HepG2 (cell line): ENCODE data around the gene ASB16. TPM values are rescaled to one million over a fixed set of nuclear protein-coding genes. Genes with fewer than 3 reads are reported as not detected.

Experiments
- CCDC6 ChIP-seq: sonication (generic); formaldehyde crosslinking; IDR thresholded peaks from 2 replicates; pipeline ENCODE4 v1.8.1; 2022; ENCODE audit warnings: mild to moderate bottlenecking, missing genetic modification reagents, moderate library complexity
- CTCF ChIP-seq: sonication (generic); formaldehyde crosslinking; IDR thresholded peaks from 2 replicates; pipeline ENCODE4 v1.5.0; 2020; ENCODE audit warnings: mild to moderate bottlenecking, missing genetic modification reagents, moderate library complexity
- FOXO1 ChIP-seq: sonication (generic); formaldehyde crosslinking; IDR thresholded peaks from 2 replicates; pipeline ENCODE4 v1.4.0; 2020; ENCODE audit warnings: missing genetic modification reagents
- HBP1 ChIP-seq: IDR thresholded peaks from 2 replicates; pipeline ENCODE4 v1.6.1; 2016; ENCODE audit warnings: low read depth, control low read depth
- HNRNPL ChIP-seq: fragments of 200-400 bp; formaldehyde crosslinking; IDR thresholded peaks from 2 replicates; pipeline ENCODE4 v1.6.1; 2017; ENCODE audit warnings: mild to moderate bottlenecking, low read depth, low read length
- RFX1 ChIP-seq: fragments of 450-650 bp; IDR thresholded peaks from 2 replicates; pipeline ENCODE4 v1.6.1; 2017
- TSC22D2 ChIP-seq: sonication (generic); formaldehyde crosslinking; IDR thresholded peaks from 2 replicates; pipeline ENCODE4 v1.5.1; 2020; ENCODE audit warnings: missing genetic modification reagents, mild to moderate bottlenecking, borderline replicate concordance
- ZBTB1 ChIP-seq: sonication (generic); formaldehyde crosslinking; IDR thresholded peaks from 2 replicates; pipeline ENCODE4 v1.4.0; 2020; ENCODE audit warnings: missing genetic modification reagents, borderline replicate concordance
- ZBTB3 ChIP-seq: sonication (generic); formaldehyde crosslinking; IDR thresholded peaks from 2 replicates; pipeline ENCODE4 v1.4.0; 2020; ENCODE audit warnings: low read depth, mild to moderate bottlenecking, moderate library complexity, missing genetic modification reagents, borderline replicate concordance
- ZC3H13 ChIP-seq: sonication (generic); formaldehyde crosslinking; IDR thresholded peaks from 2 replicates; pipeline ENCODE4 v1.8.1; 2023; ENCODE audit warnings: mild to moderate bottlenecking, missing genetic modification reagents, moderate library complexity
- ZFP90 ChIP-seq: sonication (generic); formaldehyde crosslinking; IDR thresholded peaks from 2 replicates; pipeline ENCODE4 v1.8.0; 2022; ENCODE audit warnings: missing genetic modification reagents, mild to moderate bottlenecking, inconsistent platforms, borderline replicate concordance
- ZNF124 ChIP-seq: sonication (generic); formaldehyde crosslinking; IDR thresholded peaks from 2 replicates; pipeline ENCODE4 v1.4.0; 2020; ENCODE audit warnings: missing genetic modification reagents
- ZNF331 ChIP-seq: sonication (generic); formaldehyde crosslinking; IDR thresholded peaks from 2 replicates; pipeline ENCODE4 v1.4.0; 2020; ENCODE audit warnings: missing genetic modification reagents
- polyA plus RNA-seq, 8 experiments: library from polyadenylated mRNA; depleted of rRNA in 3 of 8; stranded (reverse) in 7 of 8; unstranded in 1 of 8; fragments of >200 nt; fragmentation: Illumina TruSeq in 4 of 8; extraction: Trizol in 4 of 8; gene quantifications; 2 replicates each; pipeline versions ENCODE4 v1.2.1 to v1.2.3, GENCODE V29; 2011 to 2016; ENCODE audit warnings: low read depth in 4 of 8, missing spikeins in 1 of 8, mixed read lengths in 1 of 8; ENCODE audit not compliant: insufficient read depth in 1 of 8
- total RNA-seq, 5 experiments: library from RNA; depleted of rRNA; stranded (reverse); fragments of >200 nt; fragmentation: Illumina TruSeq; extraction: Trizol; gene quantifications; 2 replicates each; pipeline ENCODE4 v1.2.3, GENCODE V29; 2016; ENCODE audit warnings: low read depth in 1 of 5
- TF ChIP-seq, protein P1 (sequence below): IDR thresholded peaks from 2 replicates; pipeline ENCODE4 v1.6.1; 2012; ENCODE audit warnings: low read depth, low read length, improper control_type of control experiment
- TF ChIP-seq, protein P2 (sequence below): sonication (generic); formaldehyde crosslinking; IDR thresholded peaks from 2 replicates; pipeline ENCODE4 v1.8.0; 2022; ENCODE audit warnings: missing genetic modification reagents, mild to moderate bottlenecking, moderate library complexity, borderline replicate concordance
- TF ChIP-seq, protein P3 (sequence below): IDR thresholded peaks from 2 replicates; pipeline ENCODE4 v1.6.1; 2016; ENCODE audit warnings: low read depth, borderline replicate concordance
- TF ChIP-seq, protein P4 (sequence below): IDR thresholded peaks from 2 replicates; pipeline ENCODE4 v1.6.1; 2016; ENCODE audit warnings: missing biosample characterization, missing genetic modification reagents, low read depth

Gene ASB16
- total and polyA plus RNA-seq, 2 of the 13 experiments (the other 11 are each of a cell fraction or from before 2014, with no cell fraction given), result 0.07 TPM; not detected in 1

DNA sequence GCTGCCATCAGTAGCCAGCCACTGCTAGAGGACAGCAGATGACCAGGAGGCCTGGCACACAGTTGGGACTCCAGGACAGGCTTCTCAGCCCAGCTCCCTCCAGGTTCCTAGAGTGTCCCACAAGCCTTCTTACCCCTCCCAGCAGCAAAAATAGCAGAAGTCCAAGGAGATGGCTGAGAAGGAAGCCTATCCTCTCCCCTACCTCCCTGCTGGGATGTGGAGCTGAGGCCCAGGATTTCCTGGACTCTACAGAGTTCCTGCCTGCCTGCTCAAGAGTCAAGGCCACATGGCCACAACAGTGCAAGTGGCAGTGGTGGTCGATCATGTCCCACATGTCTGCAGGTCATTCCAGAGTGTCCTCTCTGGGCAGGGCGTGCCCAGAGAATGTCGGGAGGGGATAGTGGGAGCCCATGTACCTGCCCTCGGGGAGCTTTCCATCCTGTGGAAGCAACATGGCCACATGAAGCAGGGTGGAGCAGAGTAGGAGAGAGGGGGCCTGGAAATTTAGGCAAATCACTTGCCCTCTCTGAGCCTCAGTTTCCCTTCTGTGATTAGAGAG is 36.5 kb upstream of the ASB16 start (continued):
- no peak for TF ChIP-seq TSC22D2 (CRISPR knock-in tag)
- TF ChIP-seq, protein P1, sequence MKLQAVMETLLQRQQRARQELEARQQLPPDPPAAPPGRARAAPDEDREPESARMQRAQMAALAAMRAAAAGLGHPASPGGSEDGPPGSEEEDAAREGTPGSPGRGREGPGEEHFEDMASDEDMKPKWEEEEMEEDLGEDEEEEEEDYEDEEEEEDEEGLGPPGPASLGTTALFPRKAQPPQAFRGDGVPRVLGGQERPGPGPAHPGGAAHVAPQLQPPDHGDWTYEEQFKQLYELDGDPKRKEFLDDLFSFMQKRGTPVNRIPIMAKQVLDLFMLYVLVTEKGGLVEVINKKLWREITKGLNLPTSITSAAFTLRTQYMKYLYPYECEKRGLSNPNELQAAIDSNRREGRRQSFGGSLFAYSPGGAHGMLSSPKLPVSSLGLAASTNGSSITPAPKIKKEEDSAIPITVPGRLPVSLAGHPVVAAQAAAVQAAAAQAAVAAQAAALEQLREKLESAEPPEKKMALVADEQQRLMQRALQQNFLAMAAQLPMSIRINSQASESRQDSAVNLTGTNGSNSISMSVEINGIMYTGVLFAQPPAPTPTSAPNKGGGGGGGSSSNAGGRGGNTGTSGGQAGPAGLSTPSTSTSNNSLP, result no peak
- 0 out of 2 replicates have a peak, but pooled peaks have one; percentile 63 for TF ChIP-seq ZNF124 (CRISPR knock-in tag)
- no peak for TF ChIP-seq ZBTB1 (CRISPR knock-in tag)
- no peak for TF ChIP-seq RFX1
- peak; percentile 92; the same call in 1 of the 2 replicates for TF ChIP-seq ZBTB3 (CRISPR knock-in tag)
- 0 out of 2 replicates have a peak, but pooled peaks have one; percentile 17 for TF ChIP-seq CCDC6
- 0 out of 2 replicates have a peak, but pooled peaks have one; percentile 31 for TF ChIP-seq HBP1 (CRISPR knock-in tag)
- peak; percentile 27 for TF ChIP-seq CTCF (CRISPR knock-in tag)
- TF ChIP-seq, protein P2, sequence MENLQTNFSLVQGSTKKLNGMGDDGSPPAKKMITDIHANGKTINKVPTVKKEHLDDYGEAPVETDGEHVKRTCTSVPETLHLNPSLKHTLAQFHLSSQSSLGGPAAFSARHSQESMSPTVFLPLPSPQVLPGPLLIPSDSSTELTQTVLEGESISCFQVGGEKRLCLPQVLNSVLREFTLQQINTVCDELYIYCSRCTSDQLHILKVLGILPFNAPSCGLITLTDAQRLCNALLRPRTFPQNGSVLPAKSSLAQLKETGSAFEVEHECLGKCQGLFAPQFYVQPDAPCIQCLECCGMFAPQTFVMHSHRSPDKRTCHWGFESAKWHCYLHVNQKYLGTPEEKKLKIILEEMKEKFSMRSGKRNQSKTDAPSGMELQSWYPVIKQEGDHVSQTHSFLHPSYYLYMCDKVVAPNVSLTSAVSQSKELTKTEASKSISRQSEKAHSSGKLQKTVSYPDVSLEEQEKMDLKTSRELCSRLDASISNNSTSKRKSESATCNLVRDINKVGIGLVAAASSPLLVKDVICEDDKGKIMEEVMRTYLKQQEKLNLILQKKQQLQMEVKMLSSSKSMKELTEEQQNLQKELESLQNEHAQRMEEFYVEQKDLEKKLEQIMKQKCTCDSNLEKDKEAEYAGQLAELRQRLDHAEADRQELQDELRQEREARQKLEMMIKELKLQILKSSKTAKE, result no peak; the same call in 1 of the 2 replicates
- TF ChIP-seq ZNF331 (CRISPR knock-in tag), result peak; percentile 81
- TF ChIP-seq, protein P3, sequence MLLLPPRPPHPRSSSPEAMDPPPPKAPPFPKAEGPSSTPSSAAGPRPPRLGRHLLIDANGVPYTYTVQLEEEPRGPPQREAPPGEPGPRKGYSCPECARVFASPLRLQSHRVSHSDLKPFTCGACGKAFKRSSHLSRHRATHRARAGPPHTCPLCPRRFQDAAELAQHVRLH (CRISPR knock-in tag), result peak; percentile 74; the same call in 1 of the 2 replicates
- TF ChIP-seq HNRNPL, result no peak
- no peak for TF ChIP-seq ZFP90 (CRISPR knock-in tag)
- peak; percentile 89 for TF ChIP-seq FOXO1 (CRISPR knock-in tag)
- TF ChIP-seq ZC3H13, result no peak
- TF ChIP-seq, protein P4, sequence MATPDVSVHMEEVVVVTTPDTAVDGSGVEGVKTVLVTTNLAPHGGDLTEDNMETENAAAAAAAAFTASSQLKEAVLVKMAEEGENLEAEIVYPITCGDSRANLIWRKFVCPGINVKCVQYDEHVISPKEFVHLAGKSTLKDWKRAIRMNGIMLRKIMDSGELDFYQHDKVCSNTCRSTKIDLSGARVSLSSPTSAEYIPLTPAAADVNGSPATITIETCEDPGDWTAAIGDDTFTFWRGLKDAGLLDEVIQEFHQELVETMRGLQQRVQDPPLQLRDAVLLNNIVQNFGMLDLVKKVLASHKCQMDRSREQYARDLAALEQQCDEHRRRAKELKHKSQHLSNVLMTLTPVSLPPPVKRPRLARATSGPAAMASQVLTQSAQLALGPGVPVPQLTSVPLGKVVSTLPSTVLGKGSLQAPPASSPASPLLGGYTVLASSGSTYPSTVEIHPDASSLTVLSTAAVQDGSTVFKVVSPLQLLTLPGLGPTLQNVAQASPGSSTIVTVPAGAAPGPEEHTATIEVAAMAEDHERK, result no peak
